Measurements from ENCODE around the gene POP7. TPM values are rescaled to one million over a fixed set of nuclear protein-coding genes. Genes with fewer than 3 reads are reported as not detected.
"Not testable (repeated sequence)": the region's sequence is repeated elsewhere in the genome, so short reads cannot be mapped to it uniquely, and the experiment has no call there.

POP7 gene
- total and polyA plus RNA-seq, 3 experiments from 2014 or later: 51.7 to 83.3 (median 79.7) TPM

GRCh38 chr7:100723732-100724275, 17.9 kb downstream of the POP7 start:
- ChIA-PET POLR2A (no interaction called here), CTCF (interaction anchor here (0.9 to 4.5 kb wide), 6 partner anchors 10 to 97 kb away, joined by 3 to 31 read pairs (median 5); partner anchors contain the start of gene POP7)
- Mint-ChIP-seq H3K4me3 (no peak overlapping the region), H3K4me1 (peaks cover 3 to 6% (median 5%) of the 10 kb centered on the region in 3 donors), H3K27ac (no peak overlapping the region), H3K9me3 (peaks cover 0 to 7% (median 3%) of the 10 kb centered on the region in 5 donors), H3K27me3 (peaks cover 36 to 54% of the 10 kb centered on the region in 2 donors), H3K36me3 (peaks cover 0 to 9% (median 0%) of the 10 kb centered on the region in 3 donors)
- Histone ChIP-seq H3K4me3 (ENCODE audit: low read length) (no peak overlapping the region), H3K27me3 (ENCODE audit: insufficient read depth, low read length, poor library complexity, severe bottlenecking) (peaks cover 26% of the 10 kb centered on the region), H3K36me3 (ENCODE audit: insufficient read depth, low read length) (no peaks in the 10 kb centered on the region), H3K9me3 (ENCODE audit: low read length) (no peaks in the 10 kb centered on the region), H3K4me1 (ENCODE audit: insufficient read depth, low read length) (peaks cover 5% of the 10 kb centered on the region), H3K27ac (ENCODE audit: low read depth, low read length) (no peak overlapping the region)
- DNase-seq: no peak

DNA sequence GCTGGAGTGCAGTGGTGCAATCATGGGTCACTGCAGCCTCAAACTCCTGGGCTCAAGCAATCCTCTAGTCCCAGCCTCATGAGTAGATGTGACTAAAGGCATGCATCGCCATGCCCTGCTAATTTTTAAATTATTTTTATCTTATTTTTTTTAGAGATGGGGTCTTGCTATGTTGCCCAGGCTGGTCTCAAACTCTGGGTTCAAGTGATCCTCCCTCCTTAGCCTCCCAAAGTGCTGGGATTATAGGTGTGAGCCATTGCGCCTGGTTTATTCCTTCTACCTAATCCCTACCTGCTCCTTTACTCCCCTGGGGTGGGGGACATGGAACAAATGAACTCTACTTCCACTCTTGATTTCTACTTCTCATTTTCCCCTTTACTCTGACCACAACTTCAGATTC, 18.4 kb downstream of the POP7 start:
- H3K4me1 Mint-ChIP-seq; H3K36me3 ChIP-seq (ENCODE audit: insufficient read depth, low read length); H3K9me3 ChIP-seq (ENCODE audit: low read length); H3K4me1 ChIP-seq (ENCODE audit: insufficient read depth, low read length); H3K4me3 ChIP-seq (ENCODE audit: low read length); H3K27ac ChIP-seq (ENCODE audit: low read depth, low read length); H3K36me3 Mint-ChIP-seq; H3K4me3 Mint-ChIP-seq; H3K9me3 Mint-ChIP-seq; DNase-seq: not testable (repeated sequence)
- peaks cover 33 to 51% of the 10 kb centered on the region in 2 donors for H3K27me3 Mint-ChIP-seq
- POLR2A ChIA-PET: interaction anchor here (0.7 kb wide), 1 partner anchor 206 kb away, joined by 5 read pairs; no protein-coding TSS in a partner anchor
- CTCF ChIA-PET: interaction anchor here (1.4 to 4.5 kb wide), 5 partner anchors 10 to 163 kb away, joined by 3 to 31 read pairs (median 4); partner anchors contain the start of gene POP7
- H3K27me3 ChIP-seq (ENCODE audit: insufficient read depth, low read length, poor library complexity, severe bottlenecking): peaks cover 26% of the 10 kb centered on the region
- peak overlapping the region in 1 of 8 donors; percentile 47 for H3K27ac Mint-ChIP-seq

DNA sequence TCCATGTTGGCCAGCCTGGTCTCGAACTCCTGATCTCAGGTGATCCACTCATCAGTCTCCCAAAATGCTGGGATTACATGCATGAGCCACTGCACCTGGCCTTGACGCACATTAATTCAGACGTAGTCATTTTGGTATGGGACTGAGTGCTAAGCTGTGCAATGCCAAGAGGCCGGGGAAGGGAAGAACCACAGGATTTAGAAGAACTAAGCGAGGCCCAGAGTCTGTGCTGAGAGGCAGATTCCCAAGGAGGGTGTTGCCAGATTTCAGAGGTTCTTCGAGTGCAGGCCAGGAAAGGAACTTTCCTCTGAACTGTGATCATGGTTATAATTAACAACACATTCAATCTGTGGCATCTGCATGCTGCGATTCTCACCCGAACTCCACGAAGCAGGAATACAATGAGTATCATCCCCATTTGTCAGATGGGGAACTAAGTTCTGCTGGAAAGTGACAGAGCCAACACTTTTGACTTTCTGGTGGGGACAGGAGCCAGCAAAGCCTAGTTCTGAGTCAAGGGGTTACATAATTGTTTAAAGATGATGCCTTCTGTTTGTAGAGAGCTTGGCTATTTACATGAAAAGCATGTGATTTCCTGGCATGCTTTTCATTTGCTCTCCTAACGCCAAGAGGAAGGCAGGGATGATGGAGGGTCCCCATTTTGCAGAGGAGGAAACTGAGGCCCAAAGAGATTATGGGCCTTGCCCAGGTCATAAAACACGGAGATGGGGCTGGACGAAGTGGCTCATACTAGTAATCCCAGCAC, 21.3 kb downstream of the POP7 start:
- Histone ChIP-seq H3K27me3 (ENCODE audit: insufficient read depth, low read length, poor library complexity, severe bottlenecking) (peaks cover 6% of the 10 kb centered on the region), H3K36me3 (ENCODE audit: insufficient read depth, low read length) (no peaks in the 10 kb centered on the region), H3K27ac (ENCODE audit: low read depth, low read length) (no peak overlapping the region), H3K4me3 (ENCODE audit: low read length) (no peak overlapping the region), H3K4me1 (ENCODE audit: insufficient read depth, low read length) (peaks cover 5% of the 10 kb centered on the region), H3K9me3 (ENCODE audit: low read length) (no peaks in the 10 kb centered on the region)
- POLR2A ChIA-PET: no interaction called here
- H3K27ac Mint-ChIP-seq: peak overlapping the region in 1 of 8 donors; percentile 60
- no peaks in the 10 kb centered on the region for H3K9me3 Mint-ChIP-seq
- H3K4me3 Mint-ChIP-seq: no peak overlapping the region
- no peaks in the 10 kb centered on the region for H3K36me3 Mint-ChIP-seq
- CTCF ChIA-PET: interaction anchor here (1.2 to 4.5 kb wide), 3 partner anchors 22 to 35 kb away, joined by 6 to 31 read pairs (median 19); partner anchors contain the start of gene POP7
- peaks cover 21 to 32% of the 10 kb centered on the region in 2 donors for H3K27me3 Mint-ChIP-seq
- peak in 1 of 5 donors; percentile 15 for DNase-seq
- H3K4me1 Mint-ChIP-seq: peaks cover 3 to 5% (median 3%) of the 10 kb centered on the region in 3 donors

- no peaks in the 10 kb centered on the region for H3K36me3 ChIP-seq (ENCODE audit: insufficient read depth, low read length)
- no peak overlapping the region for H3K27ac ChIP-seq (ENCODE audit: low read depth, low read length)
- Mint-ChIP-seq H3K9me3 (no peaks in the 10 kb centered on the region), H3K27ac (no peak overlapping the region), H3K4me3 (no peak overlapping the region), H3K27me3 (peaks cover 19 to 22% of the 10 kb centered on the region in 2 donors), H3K36me3 (no peaks in the 10 kb centered on the region), H3K4me1 (peaks cover 3 to 5% (median 3%) of the 10 kb centered on the region in 3 donors)
- no peak overlapping the region for H3K4me3 ChIP-seq (ENCODE audit: low read length)
- no peaks in the 10 kb centered on the region for H3K9me3 ChIP-seq (ENCODE audit: low read length)
- ChIA-PET POLR2A (no interaction called here), CTCF (interaction anchor here (1.2 kb wide), 1 partner anchor 23 kb away, joined by 6 read pairs; the partner anchor contains the start of gene POP7)
- H3K4me1 ChIP-seq (ENCODE audit: insufficient read depth, low read length): peaks cover 5% of the 10 kb centered on the region
- H3K27me3 ChIP-seq (ENCODE audit: insufficient read depth, low read length, poor library complexity, severe bottlenecking): peaks cover 6% of the 10 kb centered on the region
- peak in 1 of 5 donors; percentile 2 for DNase-seq
Measured at GRCh38 chr7:100728196-100728595, 22.3 kb downstream of the POP7 start.

- no peaks in the 10 kb centered on the region for H3K9me3 ChIP-seq (ENCODE audit: low read length)
- ChIA-PET POLR2A (no interaction called here), CTCF (no interaction called here)
- no peaks in the 10 kb centered on the region for H3K9me3 Mint-ChIP-seq
- H3K4me3 ChIP-seq (ENCODE audit: low read length): no peak overlapping the region
- H3K4me1 Mint-ChIP-seq: peaks cover under 1 to 2% (median under 1%) of the 10 kb centered on the region in 3 donors
- no peaks in the 10 kb centered on the region for H3K36me3 ChIP-seq (ENCODE audit: insufficient read depth, low read length)
- no peak overlapping the region for H3K4me3 Mint-ChIP-seq
- peaks cover 6% of the 10 kb centered on the region for H3K27me3 ChIP-seq (ENCODE audit: insufficient read depth, low read length, poor library complexity, severe bottlenecking)
- no peak overlapping the region for H3K27ac ChIP-seq (ENCODE audit: low read depth, low read length)
- H3K27me3 Mint-ChIP-seq: peaks cover 13 to 21% of the 10 kb centered on the region in 2 donors
- no peaks in the 10 kb centered on the region for H3K36me3 Mint-ChIP-seq
- peak in 1 of 5 donors; percentile 8 for DNase-seq
- H3K27ac Mint-ChIP-seq: no peak overlapping the region
- H3K4me1 ChIP-seq (ENCODE audit: insufficient read depth, low read length): peaks cover 2% of the 10 kb centered on the region
Measured at GRCh38 chr7:100730136-100730800, 24.3 kb downstream of the POP7 start.

- Histone ChIP-seq H3K27me3 (ENCODE audit: insufficient read depth, low read length, poor library complexity, severe bottlenecking) (peaks cover 3% of the 10 kb centered on the region), H3K4me3 (ENCODE audit: low read length) (no peak overlapping the region), H3K27ac (ENCODE audit: low read depth, low read length) (no peak overlapping the region), H3K36me3 (ENCODE audit: insufficient read depth, low read length) (no peaks in the 10 kb centered on the region), H3K4me1 (ENCODE audit: insufficient read depth, low read length) (no peaks in the 10 kb centered on the region), H3K9me3 (ENCODE audit: low read length) (no peaks in the 10 kb centered on the region)
- Mint-ChIP-seq H3K4me1 (no peaks in the 10 kb centered on the region), H3K27me3 (peaks cover 15 to 20% of the 10 kb centered on the region in 2 donors), H3K4me3 (no peak overlapping the region), H3K36me3 (no peaks in the 10 kb centered on the region), H3K9me3 (no peaks in the 10 kb centered on the region), H3K27ac (peak overlapping the region in 1 of 8 donors; percentile 75)
- DNase-seq: peak in 1 of 5 donors; percentile 13
- POLR2A ChIA-PET: no interaction called here
- CTCF ChIA-PET: no interaction called here
Measured at GRCh38 chr7:100731937-100732636, 26.2 kb downstream of the POP7 start.

DNA sequence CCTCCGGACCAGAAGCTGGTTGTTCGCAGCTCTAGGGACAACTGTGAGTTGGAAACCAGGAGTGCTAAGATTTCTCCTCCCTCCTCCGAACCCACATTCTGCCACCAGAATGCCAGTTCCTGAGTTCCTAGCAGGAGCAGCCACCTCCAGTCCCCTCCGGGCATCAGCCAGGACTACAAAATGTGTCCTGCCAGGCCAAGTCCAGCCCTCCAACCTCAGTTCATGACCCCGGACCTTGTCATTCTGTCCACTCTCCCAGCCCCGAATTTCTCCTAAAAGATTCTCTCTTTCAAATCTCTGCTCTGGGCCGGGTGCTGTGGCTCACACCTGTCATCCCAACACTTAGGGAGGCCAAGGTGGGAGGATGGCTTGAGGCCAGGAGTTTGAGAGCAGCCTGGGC, 29.8 kb downstream of the POP7 start:
- no peak overlapping the region for H3K27ac ChIP-seq (ENCODE audit: low read depth, low read length)
- H3K4me3 Mint-ChIP-seq: no peak overlapping the region
- H3K27ac Mint-ChIP-seq: no peak overlapping the region
- H3K9me3 Mint-ChIP-seq: no peaks in the 10 kb centered on the region
- CTCF ChIA-PET: no interaction called here
- H3K4me3 ChIP-seq (ENCODE audit: low read length): no peak overlapping the region
- no peaks in the 10 kb centered on the region for H3K27me3 ChIP-seq (ENCODE audit: insufficient read depth, low read length, poor library complexity, severe bottlenecking)
- H3K4me1 ChIP-seq (ENCODE audit: insufficient read depth, low read length): no peaks in the 10 kb centered on the region
- H3K4me1 Mint-ChIP-seq: no peaks in the 10 kb centered on the region
- no peaks in the 10 kb centered on the region for H3K9me3 ChIP-seq (ENCODE audit: low read length)
- H3K27me3 Mint-ChIP-seq: peaks cover 6 to 10% of the 10 kb centered on the region in 2 donors
- no peaks in the 10 kb centered on the region for H3K36me3 Mint-ChIP-seq
- POLR2A ChIA-PET: no interaction called here
- DNase-seq: peak in 1 of 5 donors; percentile 2
- no peaks in the 10 kb centered on the region for H3K36me3 ChIP-seq (ENCODE audit: insufficient read depth, low read length)

All from CD8-positive, alpha-beta memory T cell (primary cell).